WTC11 (cell line): ENCODE results near the gene TTC7B.

Source experiments
- AFF4 ChIP-seq: sonication (generic); formaldehyde crosslinking; IDR thresholded peaks from 2 replicates; pipeline ENCODE4 v1.8.1; 2023; ENCODE audit warnings: mild to moderate bottlenecking, missing genetic modification reagents, borderline replicate concordance
- CTCF ChIP-seq: fragments of 200-600 bp; IDR thresholded peaks from 2 replicates; pipeline ENCODE4 v1.8.0; 2022; ENCODE audit warnings: antibody characterized with exemption
- E2F1 ChIP-seq: sonication (generic); formaldehyde crosslinking; IDR thresholded peaks from 2 replicates; pipeline ENCODE4 v1.8.0; 2022; ENCODE audit warnings: mild to moderate bottlenecking, missing genetic modification reagents
- E2F5 ChIP-seq: sonication (generic); formaldehyde crosslinking; IDR thresholded peaks from 2 replicates; pipeline ENCODE4 v1.8.1; 2022; ENCODE audit warnings: mild to moderate bottlenecking, moderate library complexity, missing genetic modification reagents
- ETV6 ChIP-seq: sonication (generic); formaldehyde crosslinking; IDR thresholded peaks from 2 replicates; pipeline ENCODE4 v1.8.1; 2022; ENCODE audit warnings: mild to moderate bottlenecking, missing genetic modification reagents
- GTF2I ChIP-seq: fragments of 250-450 bp; sonication (Bioruptor Pico); conservative IDR thresholded peaks from 2 replicates; pipeline ENCODE4 v1.4.0; 2021; ENCODE audit warnings: mild to moderate bottlenecking
- MYBL2 ChIP-seq: sonication (generic); formaldehyde crosslinking; IDR thresholded peaks from 2 replicates; pipeline ENCODE4 v1.8.1; 2023; ENCODE audit warnings: mild to moderate bottlenecking, moderate library complexity, missing genetic modification reagents
- NR2C2 ChIP-seq: sonication (generic); formaldehyde crosslinking; IDR thresholded peaks from 2 replicates; pipeline ENCODE4 v1.8.0; 2022; ENCODE audit warnings: mild to moderate bottlenecking, missing genetic modification reagents
- USF1 ChIP-seq: sonication (generic); formaldehyde crosslinking; IDR thresholded peaks from 2 replicates; pipeline ENCODE4 v1.8.0; 2022; ENCODE audit warnings: mild to moderate bottlenecking, missing genetic modification reagents
- TF ChIP-seq, protein P1 (sequence below): sonication (generic); formaldehyde crosslinking; IDR thresholded peaks from 2 replicates; pipeline ENCODE4 v1.8.1; 2023; ENCODE audit warnings: mild to moderate bottlenecking, missing genetic modification reagents, moderate library complexity

DNA sequence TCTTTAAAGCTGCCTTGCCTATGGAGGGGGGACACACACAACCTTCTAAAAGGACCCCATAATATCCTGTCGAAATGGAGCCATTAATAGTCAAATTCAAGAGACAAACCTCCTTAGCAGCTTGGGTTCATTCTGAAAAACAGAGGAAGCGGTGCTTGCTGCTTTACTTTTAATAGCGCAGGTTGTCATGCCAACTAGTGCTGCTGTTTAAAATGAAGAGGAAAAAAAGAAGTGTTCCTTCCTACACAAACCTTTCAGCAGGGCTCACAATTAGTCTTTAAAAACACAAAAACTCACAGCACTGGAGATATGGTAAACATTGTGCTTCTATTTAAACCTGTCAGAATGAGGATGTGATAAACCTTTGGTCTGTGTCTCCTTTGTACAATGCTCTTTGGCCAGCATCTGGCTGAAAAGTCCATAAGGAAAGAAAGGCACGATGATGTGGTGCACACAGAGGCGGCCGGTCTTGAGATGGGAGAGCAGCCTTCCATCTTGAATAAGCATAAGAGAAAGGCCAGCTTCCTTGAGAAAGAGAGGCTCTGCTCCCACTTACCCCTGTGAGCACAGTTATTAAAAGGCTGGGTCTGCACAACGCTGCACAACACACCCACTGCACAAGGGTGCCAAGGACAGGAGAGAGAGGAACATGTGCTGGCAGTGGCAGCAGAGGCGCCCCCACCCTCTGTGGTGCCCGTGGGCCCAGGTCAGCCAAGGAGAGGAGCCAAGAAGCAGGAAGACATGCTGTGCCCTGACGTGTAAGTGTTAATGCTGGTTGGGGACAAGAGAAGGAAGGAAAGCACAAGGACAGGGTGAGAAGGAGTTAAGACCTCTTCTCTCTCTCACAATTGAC is 144.6 kb downstream of the TTC7B start:
- TF ChIP-seq E2F5 (CRISPR knock-in tag) = no peak
- TF ChIP-seq, protein P1, sequence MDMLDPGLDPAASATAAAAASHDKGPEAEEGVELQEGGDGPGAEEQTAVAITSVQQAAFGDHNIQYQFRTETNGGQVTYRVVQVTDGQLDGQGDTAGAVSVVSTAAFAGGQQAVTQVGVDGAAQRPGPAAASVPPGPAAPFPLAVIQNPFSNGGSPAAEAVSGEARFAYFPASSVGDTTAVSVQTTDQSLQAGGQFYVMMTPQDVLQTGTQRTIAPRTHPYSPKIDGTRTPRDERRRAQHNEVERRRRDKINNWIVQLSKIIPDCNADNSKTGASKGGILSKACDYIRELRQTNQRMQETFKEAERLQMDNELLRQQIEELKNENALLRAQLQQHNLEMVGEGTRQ = no peak
- TF ChIP-seq AFF4 (CRISPR knock-in tag) = no peak
- no peak for TF ChIP-seq MYBL2 (CRISPR knock-in tag)
- TF ChIP-seq CTCF = no peak
- no peak for TF ChIP-seq NR2C2
- TF ChIP-seq E2F1 (CRISPR knock-in tag) = no peak
- TF ChIP-seq GTF2I (CRISPR knock-in tag) = no peak
- no peak for TF ChIP-seq ETV6 (CRISPR knock-in tag)
- no peak for TF ChIP-seq USF1 (CRISPR knock-in tag)
